ENCODE measurements around the gene PRR22.

The PRR22 gene

GRCh38 chr19:5784581-5785147 is at the start of gene PRR22:
Gene PRR22, minus strand, starts transcription at chr19:5784746. Its CDS starts 86 bp downstream, at chr19:5784660.
- Histone ChIP-seq H3K4me1 (ENCODE audit: control insufficient read depth in 1 of 2, insufficient read depth in 2 of 2, low read length in 2 of 2) (no peaks in the 10 kb centered on the region), H3K9me3 (ENCODE audit: control insufficient read depth in 1 of 2, low read length in 2 of 2) (no peaks in the 10 kb centered on the region), H3K36me3 (ENCODE audit: control insufficient read depth in 1 of 2, insufficient read depth in 2 of 2, low read length in 2 of 2) (peaks cover 27 to 58% of the 10 kb centered on the region in 2 donors), H3K4me3 (ENCODE audit: low read depth in 1 of 2, low read length in 2 of 2) (no peak within 1 kb of the TSS), H3K27ac (ENCODE audit: low read length) (no peak within 1 kb of the TSS), H3K27me3 (ENCODE audit: low read depth, low read length) (no peaks in the 10 kb centered on the region)

GRCh38 chr19:5832527-5833216 is 48.1 kb upstream of the PRR22 start:
- H3K4me3 ChIP-seq (ENCODE audit: low read depth in 1 of 2, low read length in 2 of 2) = no peak overlapping the region
- no peaks in the 10 kb centered on the region for H3K36me3 ChIP-seq (ENCODE audit: control insufficient read depth in 1 of 2, insufficient read depth in 2 of 2, low read length in 2 of 2)
- H3K9me3 ChIP-seq (ENCODE audit: control insufficient read depth in 1 of 2, low read length in 2 of 2) = no peaks in the 10 kb centered on the region
- peaks cover 0 to 8% of the 10 kb centered on the region in 2 donors for H3K4me1 ChIP-seq (ENCODE audit: control insufficient read depth in 1 of 2, insufficient read depth in 2 of 2, low read length in 2 of 2)
- no peaks in the 10 kb centered on the region for H3K27me3 ChIP-seq (ENCODE audit: low read depth, low read length)
- H3K27ac ChIP-seq (ENCODE audit: low read length) = no peak overlapping the region

GRCh38 chr19:5832061-5832460 is 47.5 kb upstream of the PRR22 start:
- Histone ChIP-seq H3K9me3 (ENCODE audit: control insufficient read depth in 1 of 2, low read length in 2 of 2) (no peaks in the 10 kb centered on the region), H3K4me3 (ENCODE audit: low read depth in 1 of 2, low read length in 2 of 2) (no peak overlapping the region), H3K4me1 (ENCODE audit: control insufficient read depth in 1 of 2, insufficient read depth in 2 of 2, low read length in 2 of 2) (peaks cover 0 to 11% of the 10 kb centered on the region in 2 donors), H3K27me3 (ENCODE audit: low read depth, low read length) (no peaks in the 10 kb centered on the region), H3K27ac (ENCODE audit: low read length) (no peak overlapping the region), H3K36me3 (ENCODE audit: control insufficient read depth in 1 of 2, insufficient read depth in 2 of 2, low read length in 2 of 2) (no peaks in the 10 kb centered on the region)

GRCh38 chr19:5831159-5831558 is 46.6 kb upstream of the PRR22 start:
- Histone ChIP-seq H3K4me3 (ENCODE audit: low read depth in 1 of 2, low read length in 2 of 2) (no peak overlapping the region), H3K27ac (ENCODE audit: low read length) (no peak overlapping the region), H3K36me3 (ENCODE audit: control insufficient read depth in 1 of 2, insufficient read depth in 2 of 2, low read length in 2 of 2) (no peaks in the 10 kb centered on the region), H3K27me3 (ENCODE audit: low read depth, low read length) (no peaks in the 10 kb centered on the region), H3K4me1 (ENCODE audit: control insufficient read depth in 1 of 2, insufficient read depth in 2 of 2, low read length in 2 of 2) (peaks cover 0 to 19% of the 10 kb centered on the region in 2 donors), H3K9me3 (ENCODE audit: control insufficient read depth in 1 of 2, low read length in 2 of 2) (no peaks in the 10 kb centered on the region)

GRCh38 chr19:5829567-5830310 is 45.2 kb upstream of the PRR22 start:
- no peak overlapping the region for H3K27ac ChIP-seq (ENCODE audit: low read length)
- H3K4me1 ChIP-seq (ENCODE audit: control insufficient read depth in 1 of 2, insufficient read depth in 2 of 2, low read length in 2 of 2) = peaks cover 0 to 20% of the 10 kb centered on the region in 2 donors
- H3K36me3 ChIP-seq (ENCODE audit: control insufficient read depth in 1 of 2, insufficient read depth in 2 of 2, low read length in 2 of 2) = no peaks in the 10 kb centered on the region
- no peaks in the 10 kb centered on the region for H3K27me3 ChIP-seq (ENCODE audit: low read depth, low read length)
- peak overlapping the region in 1 of 2 donors; percentile 34 for H3K4me3 ChIP-seq (ENCODE audit: low read depth in 1 of 2, low read length in 2 of 2)
- no peaks in the 10 kb centered on the region for H3K9me3 ChIP-seq (ENCODE audit: control insufficient read depth in 1 of 2, low read length in 2 of 2)

- peak overlapping the region; percentile 61 to 66 for H3K4me3 ChIP-seq (ENCODE audit: low read depth in 1 of 2, low read length in 2 of 2)
- no peaks in the 10 kb centered on the region for H3K9me3 ChIP-seq (ENCODE audit: control insufficient read depth in 1 of 2, low read length in 2 of 2)
- no peaks in the 10 kb centered on the region for H3K36me3 ChIP-seq (ENCODE audit: control insufficient read depth in 1 of 2, insufficient read depth in 2 of 2, low read length in 2 of 2)
- H3K27ac ChIP-seq (ENCODE audit: low read length) = peak overlapping the region; percentile 90
- H3K4me1 ChIP-seq (ENCODE audit: control insufficient read depth in 1 of 2, insufficient read depth in 2 of 2, low read length in 2 of 2) = peaks cover 0 to 20% of the 10 kb centered on the region in 2 donors
- no peaks in the 10 kb centered on the region for H3K27me3 ChIP-seq (ENCODE audit: low read depth, low read length)
These were observed 44.4 kb upstream of the PRR22 start for GRCh38 chr19:5828661-5829566.

- Histone ChIP-seq H3K27me3 (ENCODE audit: low read depth, low read length) (no peaks in the 10 kb centered on the region), H3K27ac (ENCODE audit: low read length) (peak overlapping the region; percentile 90), H3K9me3 (ENCODE audit: control insufficient read depth in 1 of 2, low read length in 2 of 2) (no peaks in the 10 kb centered on the region), H3K4me1 (ENCODE audit: control insufficient read depth in 1 of 2, insufficient read depth in 2 of 2, low read length in 2 of 2) (peaks cover 0 to 20% of the 10 kb centered on the region in 2 donors), H3K36me3 (ENCODE audit: control insufficient read depth in 1 of 2, insufficient read depth in 2 of 2, low read length in 2 of 2) (no peaks in the 10 kb centered on the region), H3K4me3 (ENCODE audit: low read depth in 1 of 2, low read length in 2 of 2) (peak overlapping the region; percentile 61 to 66)
These were observed 43.5 kb upstream of the PRR22 start for GRCh38 chr19:5827891-5828660.

- H3K4me1 ChIP-seq (ENCODE audit: control insufficient read depth in 1 of 2, insufficient read depth in 2 of 2, low read length in 2 of 2) = peaks cover 0 to 23% of the 10 kb centered on the region in 2 donors
- no peaks in the 10 kb centered on the region for H3K9me3 ChIP-seq (ENCODE audit: control insufficient read depth in 1 of 2, low read length in 2 of 2)
- peak overlapping the region; percentile 31 for H3K27ac ChIP-seq (ENCODE audit: low read length)
- H3K36me3 ChIP-seq (ENCODE audit: control insufficient read depth in 1 of 2, insufficient read depth in 2 of 2, low read length in 2 of 2) = no peaks in the 10 kb centered on the region
- no peaks in the 10 kb centered on the region for H3K27me3 ChIP-seq (ENCODE audit: low read depth, low read length)
- peak overlapping the region in 1 of 2 donors; percentile 66 for H3K4me3 ChIP-seq (ENCODE audit: low read depth in 1 of 2, low read length in 2 of 2)
These were observed 42.9 kb upstream of the PRR22 start for GRCh38 chr19:5827342-5827890.

GRCh38 chr19:5826531-5827341 is 42.2 kb upstream of the PRR22 start:
- H3K36me3 ChIP-seq (ENCODE audit: control insufficient read depth in 1 of 2, insufficient read depth in 2 of 2, low read length in 2 of 2) = no peaks in the 10 kb centered on the region
- peaks cover 0 to 30% of the 10 kb centered on the region in 2 donors for H3K4me1 ChIP-seq (ENCODE audit: control insufficient read depth in 1 of 2, insufficient read depth in 2 of 2, low read length in 2 of 2)
- peak overlapping the region; percentile 31 for H3K27ac ChIP-seq (ENCODE audit: low read length)
- peak overlapping the region in 1 of 2 donors; percentile 66 for H3K4me3 ChIP-seq (ENCODE audit: low read depth in 1 of 2, low read length in 2 of 2)
- no peaks in the 10 kb centered on the region for H3K27me3 ChIP-seq (ENCODE audit: low read depth, low read length)
- H3K9me3 ChIP-seq (ENCODE audit: control insufficient read depth in 1 of 2, low read length in 2 of 2) = no peaks in the 10 kb centered on the region
